Measurements from ENCODE around the gene SEC61G. TPM values are rescaled to one million over a fixed set of nuclear protein-coding genes. Genes with fewer than 3 reads are reported as not detected.

The SEC61G gene
- total RNA-seq, 1 donor from 2014 or later: 79.5 TPM

GRCh38 chr7:54782829-54783228 is 23.8 kb upstream of the SEC61G start:
- Histone ChIP-seq H3K36me3 (no peaks in the 10 kb centered on the region), H3K4me1 (no peaks in the 10 kb centered on the region), H3K27me3 (ENCODE audit: low read depth) (no peaks in the 10 kb centered on the region), H3K9me3 (no peaks in the 10 kb centered on the region), H3K27ac (no peak overlapping the region), H3K4me3 (no peak overlapping the region)
- intact Hi-C loops (cut with DNase I): no loop called here
- ATAC-seq (no peak), DNase-seq (no peak)
- no peak for TF ChIP-seq CTCF (IDR thresholded peaks at IDR 0.05)

DNA sequence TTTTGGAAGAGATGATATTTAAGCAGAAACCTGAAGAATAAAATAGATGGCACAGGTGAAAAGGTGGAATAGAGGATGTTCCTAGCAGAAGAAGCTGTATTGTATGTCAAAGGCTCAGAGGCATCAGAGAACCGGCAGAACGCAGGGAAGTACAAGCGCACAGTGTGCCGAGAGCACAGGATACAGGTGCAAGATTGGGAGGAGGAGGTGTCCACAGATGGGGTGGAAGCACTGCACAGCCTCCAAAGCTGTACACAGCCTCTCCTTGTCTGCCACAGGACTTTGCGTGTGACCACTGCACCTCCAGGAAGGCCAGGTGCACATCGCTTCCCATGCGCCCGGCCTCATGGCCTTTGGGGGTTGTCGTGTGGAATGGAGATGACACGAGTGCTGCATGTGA is 23.3 kb upstream of the SEC61G start:
- ATAC-seq (no peak), DNase-seq (no peak)
- Histone ChIP-seq H3K4me1 (no peaks in the 10 kb centered on the region), H3K27ac (no peak overlapping the region), H3K9me3 (no peaks in the 10 kb centered on the region), H3K27me3 (ENCODE audit: low read depth) (no peaks in the 10 kb centered on the region), H3K36me3 (no peaks in the 10 kb centered on the region), H3K4me3 (no peak overlapping the region)
- intact Hi-C loops (cut with DNase I): no loop called here
- TF ChIP-seq CTCF (IDR thresholded peaks at IDR 0.05): no peak

DNA sequence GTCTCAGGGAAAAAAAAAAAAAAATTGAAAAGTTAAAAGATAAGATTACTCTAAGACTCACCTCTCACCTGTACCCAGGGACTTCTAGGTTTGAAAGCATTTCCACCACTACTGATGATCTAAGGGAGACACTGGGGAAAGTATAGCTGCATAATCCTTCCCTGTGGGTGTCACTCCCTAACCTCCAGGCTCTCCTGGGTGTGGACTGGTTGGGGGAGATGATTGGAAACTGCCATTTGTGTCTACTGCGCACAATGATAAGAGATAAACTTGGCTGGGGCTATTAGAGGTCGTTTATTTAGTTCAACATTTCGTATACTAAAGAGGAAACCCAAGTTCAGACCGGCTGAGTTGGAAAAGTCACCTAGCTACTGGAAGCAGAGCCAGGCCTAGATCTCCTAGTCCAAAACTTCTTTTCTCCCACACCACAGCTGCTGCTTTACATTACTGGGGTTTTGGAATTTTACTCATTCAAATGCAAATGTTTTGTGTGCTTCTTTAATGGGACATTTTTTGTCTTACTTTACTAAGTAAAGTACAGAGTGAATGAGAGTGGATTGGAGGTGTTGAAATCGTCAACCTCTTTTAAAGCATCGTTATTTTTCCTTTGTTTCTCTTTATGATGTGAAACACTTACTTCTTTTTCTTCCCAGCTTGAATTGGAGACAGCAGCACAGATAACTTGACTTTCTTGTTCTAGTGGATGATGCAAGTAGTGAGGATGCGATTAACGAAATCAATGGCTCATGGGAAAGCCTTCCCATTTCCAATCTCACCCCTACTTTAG is 22.3 kb upstream of the SEC61G start:
- no peak for ATAC-seq
- no peak for DNase-seq

DNA sequence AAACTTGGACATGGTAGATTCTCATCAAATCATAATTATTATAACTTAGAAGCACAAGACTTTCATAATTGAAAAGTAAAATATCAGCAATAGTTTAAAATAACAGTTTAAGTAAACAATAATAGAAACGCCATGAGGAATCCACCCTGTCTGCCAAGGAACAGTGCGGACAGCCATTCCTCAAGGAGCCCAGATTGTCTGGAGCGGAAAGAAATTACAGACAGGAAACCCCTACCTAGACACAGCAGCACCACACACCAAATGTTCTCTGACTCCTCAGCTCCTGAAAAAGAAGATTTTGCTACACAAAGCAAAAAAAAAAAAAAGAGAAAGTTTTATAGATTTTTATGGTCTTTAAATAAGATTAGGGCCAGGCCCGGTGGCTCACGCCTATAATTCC is 21.5 kb upstream of the SEC61G start:
- Histone ChIP-seq H3K4me3 (no peak overlapping the region), H3K27ac (no peak overlapping the region), H3K4me1 (no peaks in the 10 kb centered on the region), H3K27me3 (ENCODE audit: low read depth) (no peaks in the 10 kb centered on the region), H3K36me3 (no peaks in the 10 kb centered on the region), H3K9me3 (no peaks in the 10 kb centered on the region)
- ATAC-seq (no peak), DNase-seq (no peak)
- intact Hi-C loops (cut with DNase I): no loop called here
- no peak for TF ChIP-seq CTCF (IDR thresholded peaks at IDR 0.05)

More for the DNA sequence above, 22.3 kb upstream of the SEC61G start:
- no peaks in the 10 kb centered on the region for H3K4me1 ChIP-seq
- no peaks in the 10 kb centered on the region for H3K9me3 ChIP-seq
- TF ChIP-seq CTCF (IDR thresholded peaks at IDR 0.05): no peak
- H3K27me3 ChIP-seq (ENCODE audit: low read depth): no peaks in the 10 kb centered on the region
- intact Hi-C loops (cut with DNase I): no loop called here
- no peaks in the 10 kb centered on the region for H3K36me3 ChIP-seq
- H3K27ac ChIP-seq: no peak overlapping the region
- no peak overlapping the region for H3K4me3 ChIP-seq

DNA sequence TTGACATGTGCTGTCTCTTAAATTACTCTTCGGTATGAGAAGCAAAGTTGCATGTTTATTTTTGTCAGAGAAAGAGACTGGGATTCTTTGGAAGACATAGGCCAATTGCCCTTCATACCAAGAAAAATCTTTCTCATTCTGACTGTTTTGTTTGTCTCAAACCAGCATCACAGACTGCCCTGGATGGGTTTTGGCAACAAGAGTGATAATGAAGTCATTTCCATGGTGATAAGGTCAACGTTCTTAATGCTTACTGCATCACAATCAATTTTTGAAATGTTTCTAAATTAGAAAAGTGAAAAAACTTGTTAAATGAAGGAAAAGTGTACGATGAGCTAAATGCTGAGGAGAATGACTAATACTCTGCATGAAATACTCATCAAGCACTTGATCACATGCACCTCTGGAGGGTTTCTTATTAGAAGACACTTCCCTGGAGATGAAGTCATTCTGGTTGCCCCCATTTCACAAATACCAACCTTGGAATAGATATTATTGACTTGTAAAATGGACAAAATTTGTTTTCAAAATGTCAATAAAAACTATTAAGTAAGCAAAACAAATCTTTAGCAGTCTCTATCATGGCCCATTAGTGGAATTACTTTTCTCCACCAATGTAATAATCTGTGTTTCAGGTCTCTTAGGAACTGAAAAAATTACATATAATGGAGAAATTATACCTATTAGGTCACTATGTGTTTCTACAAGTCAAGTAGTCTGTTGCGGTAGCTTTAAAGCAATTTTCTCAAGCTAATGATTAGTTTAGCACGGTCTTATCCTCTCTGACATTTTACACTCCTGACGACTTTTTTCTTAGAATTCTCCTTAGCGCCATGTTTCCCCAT is 19.9 kb upstream of the SEC61G start:
- H3K27me3 ChIP-seq (ENCODE audit: low read depth): no peaks in the 10 kb centered on the region
- DNase-seq: no peak
- no peaks in the 10 kb centered on the region for H3K36me3 ChIP-seq
- no peaks in the 10 kb centered on the region for H3K4me1 ChIP-seq
- intact Hi-C loops (cut with DNase I): loop anchor here (10.0 kb wide), 1 partner anchor 476 kb away; no protein-coding TSS in a partner anchor
- ATAC-seq: no peak
- H3K4me3 ChIP-seq: no peak overlapping the region
- no peak for TF ChIP-seq CTCF (IDR thresholded peaks at IDR 0.05)
- no peaks in the 10 kb centered on the region for H3K9me3 ChIP-seq
- no peak overlapping the region for H3K27ac ChIP-seq
